HG03575 (cell line): ENCODE results near the gene CCDC73.
A peak's percentile ranks its signal among the peaks of the same experiment; 100 is the strongest.
"Not testable (repeated sequence)": the region's sequence is repeated elsewhere in the genome, so short reads cannot be mapped to it uniquely, and the experiment has no call there.

Experiments
- ATAC-seq: cut with Tn5 transposase; IDR thresholded peaks from one replicate; pipeline ENCODE4 v1.9.1; 2021; ENCODE audit not compliant: unreplicated experiment, insufficient number of reproducible peaks, low FRiP score; ENCODE audit errors: extremely low read depth

Gene CCDC73

DNA sequence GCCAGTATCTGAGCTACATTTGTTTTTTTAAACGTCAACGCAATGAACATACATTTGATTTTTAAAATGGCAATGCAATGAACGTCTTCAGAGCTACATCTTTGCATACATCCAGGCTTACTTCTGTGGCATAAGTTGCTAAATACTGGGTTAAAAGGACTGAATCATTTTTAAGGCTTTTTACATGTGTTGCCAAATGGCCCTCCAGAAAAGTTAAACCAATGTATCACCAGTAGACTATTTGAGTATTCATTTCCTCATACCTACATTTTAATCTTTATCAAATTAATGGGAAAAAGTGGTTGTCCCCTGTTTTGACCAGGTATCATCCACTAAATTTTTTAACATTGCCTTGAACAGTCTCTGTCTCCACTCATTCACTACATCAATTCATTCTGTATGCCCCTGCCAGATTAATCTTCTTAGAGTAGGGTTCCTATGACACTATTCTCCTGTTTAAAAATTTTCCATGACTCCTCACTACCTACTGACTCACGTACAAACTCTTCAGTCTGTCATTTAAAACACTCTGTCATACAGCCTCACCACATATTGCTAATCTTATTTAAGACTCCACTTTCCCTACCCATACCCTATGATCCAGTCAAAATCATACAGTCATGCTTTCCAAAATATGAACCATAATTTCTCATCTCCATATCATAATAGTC is 22.9 kb upstream of the CCDC73 start:
- ATAC-seq, result no peak

DNA sequence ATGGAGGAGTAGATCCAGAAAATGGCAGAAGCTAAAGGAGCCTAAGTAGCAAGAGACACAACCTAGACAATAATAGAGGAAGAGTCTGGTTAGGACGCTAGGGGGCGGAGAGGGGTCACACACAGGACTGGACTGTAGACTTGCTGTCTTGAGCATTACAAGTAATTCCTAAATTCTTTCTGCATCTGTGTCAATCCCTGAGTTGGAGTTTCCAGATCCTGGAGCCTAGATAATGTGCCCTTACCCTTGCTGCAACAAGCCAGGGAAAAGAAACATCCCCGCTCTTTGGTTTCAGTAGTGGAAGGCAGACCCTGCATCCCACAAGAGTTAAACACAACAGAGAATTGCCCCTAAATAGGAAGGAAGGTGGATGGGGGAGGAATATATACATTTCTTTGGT is 14.9 kb upstream of the CCDC73 start:
- ATAC-seq, result peak; percentile 60

DNA sequence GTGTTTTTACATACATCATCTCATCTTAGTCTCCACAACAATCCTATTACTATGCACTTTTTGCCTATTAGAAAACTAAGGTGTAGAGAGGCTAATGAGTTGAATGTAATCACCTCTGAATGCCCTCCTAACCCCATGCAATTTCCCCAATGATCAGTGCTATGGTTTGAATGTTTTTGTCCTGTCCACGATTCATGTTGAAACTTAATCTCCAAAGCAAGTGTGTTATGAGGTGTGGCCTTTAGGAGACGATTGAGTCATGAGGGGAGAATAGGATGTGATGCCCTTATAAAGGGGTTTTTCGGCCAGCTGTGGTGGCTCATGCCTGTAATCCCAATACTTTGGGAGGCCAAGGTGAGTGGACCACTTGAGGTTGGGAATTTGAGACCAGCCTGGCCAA is 2.0 kb upstream of the CCDC73 start:
- ATAC-seq, result no peak

DNA sequence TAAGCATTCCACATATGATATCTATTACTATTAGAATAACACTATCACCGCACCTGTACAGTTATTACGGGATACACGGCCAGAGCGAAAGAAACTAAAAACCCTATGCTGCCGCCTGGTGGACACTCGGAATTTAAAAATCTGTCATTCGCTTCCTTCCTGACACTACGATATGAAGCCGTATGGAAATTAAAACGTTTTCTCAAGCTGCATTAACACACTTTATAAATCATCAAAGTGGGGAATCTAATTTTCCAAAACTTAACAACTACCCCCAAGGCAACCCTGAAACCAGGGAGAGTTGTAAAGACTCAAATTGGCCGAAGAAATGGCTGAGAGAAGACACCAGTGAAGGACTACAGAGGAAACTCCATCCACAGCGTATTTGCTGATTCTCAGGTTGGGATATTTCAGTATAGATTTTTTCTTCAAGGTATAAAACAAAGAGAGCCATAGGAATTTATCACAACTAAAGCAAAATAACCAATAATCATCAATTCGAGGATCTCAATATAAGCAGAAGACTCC is 1.4 kb downstream of the CCDC73 start:
- ATAC-seq, result no peak

DNA sequence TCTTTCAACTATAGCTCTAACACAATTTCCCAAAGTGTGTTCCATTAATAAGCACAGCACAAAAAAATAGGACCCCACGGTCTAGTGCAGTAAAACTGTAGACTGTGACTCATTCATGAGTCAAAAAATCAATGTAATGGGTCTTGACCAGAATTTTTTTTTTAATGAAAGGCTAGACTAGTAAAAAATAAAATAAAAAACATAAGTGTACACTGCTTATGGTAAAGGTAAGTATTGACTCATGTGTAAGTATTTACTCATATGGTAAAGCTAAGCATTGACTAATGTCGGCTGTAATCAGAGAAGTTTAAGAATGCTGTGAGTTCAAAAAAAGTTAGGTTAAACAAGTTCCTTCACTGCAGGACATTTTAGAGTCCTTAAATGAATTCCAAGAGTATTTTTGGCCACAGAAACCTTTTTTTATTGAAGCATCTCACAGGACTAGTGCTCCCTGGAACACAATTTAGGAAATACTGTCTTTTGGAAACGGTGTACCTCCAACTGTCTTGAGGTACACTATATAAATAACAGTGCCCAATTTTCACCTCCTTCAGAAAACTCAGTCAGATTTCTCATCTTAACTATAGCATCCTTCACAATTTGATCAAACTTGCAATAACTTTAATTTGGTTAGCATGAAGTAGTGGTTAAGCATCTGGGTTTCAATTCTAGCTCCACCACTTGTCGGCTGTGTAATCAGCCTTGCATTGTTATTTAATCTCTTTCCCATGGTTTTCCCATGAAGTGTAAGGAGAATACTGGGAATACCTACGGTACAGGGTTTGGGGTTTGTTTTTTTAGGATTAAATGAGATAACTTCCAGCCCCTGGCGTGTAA is 2.1 kb downstream of the CCDC73 start:
- no peak for ATAC-seq

DNA sequence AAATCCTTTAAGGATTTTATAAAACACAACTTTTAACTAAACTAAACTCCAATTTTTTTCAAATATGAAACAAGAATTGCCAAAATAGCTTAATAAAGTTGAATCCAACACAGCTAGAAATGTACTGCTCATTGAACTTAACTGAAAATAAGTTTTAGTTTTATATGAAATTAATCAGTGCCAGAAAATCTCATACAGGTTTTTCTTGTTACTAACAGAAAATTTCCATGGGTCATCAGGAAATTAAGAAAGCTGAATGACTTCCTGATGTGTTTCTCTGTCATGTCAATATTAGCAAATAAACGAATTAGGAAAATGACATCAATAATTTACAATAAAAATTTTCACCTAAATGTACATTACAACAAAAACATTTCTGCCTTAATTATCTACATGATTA is 3.5 kb downstream of the CCDC73 start:
- ATAC-seq, result no peak

DNA sequence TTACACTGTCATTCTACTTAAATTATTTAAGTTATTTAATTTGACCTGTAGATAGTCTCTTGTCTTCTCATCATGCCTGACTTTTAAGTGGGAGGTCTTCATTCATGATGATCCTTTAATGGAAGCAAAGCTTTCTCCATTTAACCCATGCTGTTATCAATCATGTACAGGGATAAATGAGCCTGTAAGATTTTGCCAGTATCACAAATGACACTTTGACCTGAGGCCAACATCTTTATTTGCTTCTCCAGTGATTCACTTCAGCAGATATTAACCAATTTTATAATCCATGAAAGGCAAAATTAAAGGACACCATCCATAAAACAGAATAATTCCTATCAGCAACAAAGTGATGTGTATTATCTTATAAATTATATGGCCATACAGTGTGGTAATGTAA is 7.7 kb downstream of the CCDC73 start:
- no peak for ATAC-seq

DNA sequence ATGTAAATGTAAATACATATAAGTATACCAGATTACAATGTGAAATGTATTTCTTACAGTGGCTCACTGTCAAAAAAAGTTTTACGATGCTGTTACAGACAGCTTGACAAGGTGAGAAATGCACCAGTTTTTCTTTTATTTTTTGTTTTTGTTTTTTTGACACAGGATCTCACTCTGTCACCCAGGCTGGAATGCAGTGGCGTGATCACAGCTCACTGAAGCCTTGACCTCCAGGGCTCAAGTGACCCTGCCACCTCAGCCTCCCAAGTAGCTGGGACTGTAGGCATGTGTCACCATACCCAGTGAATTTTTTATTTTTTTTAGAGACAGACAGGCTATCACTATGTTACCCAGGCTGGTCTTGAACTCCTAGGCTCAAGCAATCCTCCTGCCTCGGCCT is 9.2 kb downstream of the CCDC73 start:
- no peak for ATAC-seq

DNA sequence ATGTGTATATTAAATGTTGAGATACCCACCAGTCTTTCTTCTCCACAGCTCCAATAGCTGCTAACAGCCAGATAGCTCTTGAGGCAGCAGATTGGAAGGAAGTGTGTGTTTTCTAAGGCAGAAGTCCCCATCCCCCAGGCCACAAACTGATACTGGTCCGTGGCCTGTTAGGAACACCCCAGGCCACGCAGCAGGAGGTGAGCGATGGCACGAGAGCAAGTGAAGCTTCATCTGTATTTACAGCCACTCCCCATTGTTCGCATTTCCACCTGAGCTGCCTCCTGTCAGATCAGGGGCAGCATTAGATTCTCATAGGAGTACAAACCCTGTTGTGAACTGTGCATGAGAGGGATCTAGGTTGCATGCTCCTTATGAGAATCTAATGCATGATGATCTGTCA is 12.7 kb downstream of the CCDC73 start:
- no peak for ATAC-seq

DNA sequence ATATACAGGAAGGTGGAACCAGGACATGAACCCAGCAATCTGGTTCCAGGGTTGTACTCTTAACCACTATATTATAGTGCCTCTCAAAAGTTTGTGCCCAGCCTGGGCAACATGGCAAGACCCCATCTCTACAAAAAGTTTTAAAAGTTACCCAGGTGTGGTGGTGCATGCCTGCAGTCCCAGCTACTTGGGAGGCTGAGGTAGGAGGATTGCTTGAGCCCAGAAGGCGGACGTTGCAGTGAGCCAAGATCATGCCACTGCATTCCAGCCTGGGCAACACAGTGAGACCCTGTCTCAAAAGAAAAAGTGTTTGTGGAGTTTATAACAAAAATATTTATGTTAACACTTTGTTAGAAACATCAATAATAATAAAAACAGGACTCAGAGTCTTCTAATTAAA is 13.6 kb downstream of the CCDC73 start:
- ATAC-seq, result not testable (repeated sequence)

DNA sequence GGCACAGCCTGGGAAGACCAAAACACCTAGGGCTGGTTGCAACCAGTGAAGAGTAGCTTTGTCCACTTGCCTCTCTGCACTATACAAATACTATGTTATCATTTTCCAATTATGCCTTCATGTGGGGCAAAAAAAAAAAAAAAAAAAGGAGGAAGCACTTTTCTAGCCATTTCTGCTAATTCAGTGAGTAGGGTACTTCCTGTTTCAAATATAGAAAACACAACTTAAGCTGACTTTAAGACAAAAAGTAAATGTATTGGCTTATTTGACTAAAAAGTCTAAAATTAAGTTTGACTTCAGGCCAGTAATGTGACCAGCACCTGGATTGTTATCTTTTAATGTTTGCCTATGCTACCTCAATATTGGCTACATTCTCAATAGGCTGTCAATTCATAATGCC is 15.3 kb downstream of the CCDC73 start:
- no peak for ATAC-seq

DNA sequence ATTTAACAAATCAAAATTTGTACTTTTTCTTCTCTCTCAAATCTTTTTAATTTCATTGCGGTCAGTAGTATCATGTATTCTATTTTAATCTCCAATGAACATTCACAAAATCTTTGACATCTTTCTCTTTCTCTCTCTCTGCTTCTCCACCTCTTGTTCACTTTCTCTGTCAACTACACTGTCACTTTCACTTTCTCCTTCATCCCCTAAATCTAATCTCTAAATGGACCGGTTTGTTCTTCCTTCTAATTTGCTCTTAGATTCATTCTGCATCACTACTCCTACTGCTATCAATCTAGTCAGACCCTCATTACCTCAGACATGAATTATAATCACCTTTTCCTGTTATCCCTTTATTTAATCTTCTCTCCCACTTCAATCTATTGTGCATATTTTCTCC is 18.6 kb downstream of the CCDC73 start:
- ATAC-seq, result no peak

DNA sequence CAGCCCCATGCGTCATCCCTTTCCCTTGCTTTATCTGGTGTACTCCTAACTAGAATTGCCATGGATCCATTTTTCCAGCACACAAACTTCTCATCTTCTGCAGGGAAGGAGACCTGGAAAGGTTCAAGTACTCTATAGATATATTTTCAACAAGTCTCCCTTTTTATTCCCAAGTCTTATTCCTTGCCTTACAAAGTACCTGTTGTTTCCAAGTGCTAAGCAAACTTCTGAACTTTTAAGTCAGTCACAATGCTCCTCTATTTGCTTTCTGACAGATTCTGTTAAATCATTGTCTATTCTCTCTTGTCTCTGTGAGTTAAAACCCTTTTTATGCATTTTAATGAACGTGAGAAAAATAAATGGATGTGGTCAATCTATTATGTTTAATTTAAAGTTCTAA is 20.4 kb downstream of the CCDC73 start:
- no peak for ATAC-seq

DNA sequence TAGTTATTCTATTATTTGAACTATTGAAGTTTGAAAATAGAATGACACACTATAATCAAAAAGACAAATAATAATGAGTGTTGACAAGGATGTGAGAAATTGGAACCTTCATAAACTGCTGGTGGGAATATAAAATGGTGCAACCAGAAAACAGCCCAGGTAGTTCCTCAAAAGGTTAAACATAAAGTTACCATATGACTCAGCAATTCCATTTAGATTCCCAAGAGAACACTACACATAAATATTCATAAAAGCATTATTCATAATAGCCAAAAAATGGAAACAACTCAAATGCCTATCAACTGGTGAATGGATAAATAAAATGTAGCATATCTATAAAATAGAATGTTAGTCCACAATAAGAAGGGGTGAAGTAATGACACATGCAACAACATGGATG is 21.7 kb downstream of the CCDC73 start:
- ATAC-seq, result no peak

DNA sequence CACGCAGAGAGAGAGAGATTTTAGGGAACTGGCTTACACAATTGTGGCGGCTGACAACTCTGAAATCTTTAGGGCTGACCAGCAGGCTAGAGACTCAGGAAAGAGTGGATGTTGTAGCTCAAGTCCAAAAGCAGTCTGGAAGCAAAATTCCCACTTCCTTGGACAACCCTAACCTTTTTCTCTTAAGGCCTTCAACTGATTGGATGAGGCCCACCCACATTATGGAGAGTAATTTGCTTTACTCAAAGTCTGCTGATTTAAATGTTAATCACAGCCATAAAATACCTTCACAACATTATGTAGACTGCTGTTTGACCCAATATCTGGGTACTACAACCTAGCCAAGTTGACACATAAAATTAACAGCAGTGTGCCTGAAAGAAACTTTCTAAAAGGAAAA is 32.7 kb downstream of the CCDC73 start:
- not testable (repeated sequence) for ATAC-seq

DNA sequence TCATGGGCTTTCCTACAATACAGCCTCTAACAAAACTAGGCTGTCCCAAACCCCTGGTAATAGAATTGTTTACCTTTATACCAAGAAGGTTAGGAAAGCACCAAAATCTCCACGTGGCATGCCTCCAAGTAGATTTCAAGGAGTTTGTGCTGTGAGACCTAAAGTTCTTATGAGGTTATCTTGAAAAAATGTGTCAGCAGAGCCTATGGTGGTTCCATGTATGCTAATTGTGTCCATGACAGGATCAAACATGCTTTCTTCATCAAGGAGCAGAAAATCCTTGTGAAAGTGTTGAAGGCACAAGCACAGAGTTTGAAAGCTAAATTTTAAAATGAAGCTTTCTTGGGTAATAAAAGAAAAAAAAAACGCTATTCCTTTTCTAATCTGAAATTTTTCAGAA is 36.2 kb downstream of the CCDC73 start:
- no peak for ATAC-seq

DNA sequence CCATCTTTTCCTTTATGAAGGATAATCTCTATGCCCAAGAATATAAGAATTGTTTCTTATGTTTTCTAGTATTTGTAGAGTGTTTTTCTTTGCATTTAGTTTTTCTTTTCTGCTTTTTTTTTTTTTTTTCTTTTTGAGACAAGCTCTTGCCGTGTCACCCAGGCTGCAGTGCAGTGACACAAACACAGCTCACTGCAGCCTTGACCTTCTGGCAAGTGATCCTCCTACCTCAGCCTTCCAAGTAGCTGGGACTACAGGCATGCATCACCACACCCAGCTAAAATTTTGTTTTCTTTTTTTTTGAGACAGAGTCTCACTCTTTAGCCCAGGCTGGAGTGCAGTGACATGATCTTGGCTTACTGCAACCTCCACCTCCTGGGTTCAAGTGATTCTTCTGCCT is 41.3 kb downstream of the CCDC73 start:
- ATAC-seq, result not testable (repeated sequence)

DNA sequence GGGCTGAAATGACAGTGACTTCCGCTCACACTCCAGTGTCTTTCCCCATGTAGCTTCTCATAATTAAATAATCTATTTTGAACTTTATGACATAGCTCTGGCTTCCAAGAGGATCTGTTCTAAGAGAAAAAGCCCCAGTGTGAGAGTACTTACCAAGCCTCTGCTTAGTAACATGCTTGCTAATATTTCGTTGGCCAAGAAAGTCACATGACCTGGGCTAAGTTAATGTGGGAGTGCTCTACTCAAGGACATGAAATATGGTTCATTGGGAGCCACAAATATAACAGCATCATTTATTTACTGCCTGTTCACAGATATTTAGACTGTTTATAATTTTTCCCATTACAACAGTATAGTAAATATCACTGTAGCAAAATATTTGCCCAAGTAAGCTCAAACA is 42.5 kb downstream of the CCDC73 start:
- ATAC-seq, result no peak

DNA sequence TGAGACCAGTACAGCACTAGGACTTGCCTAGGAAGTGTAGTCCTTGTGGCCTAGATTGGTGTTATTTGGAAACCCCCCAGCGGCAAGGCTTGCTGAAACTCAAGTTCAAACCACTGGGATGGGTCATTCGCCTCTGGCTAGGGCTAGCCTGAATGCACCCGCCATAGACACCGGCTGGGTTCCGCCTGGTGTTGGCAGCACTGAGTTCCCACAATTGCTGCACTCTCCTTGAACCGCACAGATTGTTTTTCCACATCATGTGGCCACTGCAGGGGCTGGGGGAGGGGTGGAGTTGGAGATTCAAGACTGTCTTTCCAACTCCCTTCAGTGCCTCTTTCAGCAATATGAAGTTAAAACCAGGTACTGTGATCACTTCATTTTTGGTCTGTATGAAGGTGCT is 43.1 kb downstream of the CCDC73 start:
- no peak for ATAC-seq

DNA sequence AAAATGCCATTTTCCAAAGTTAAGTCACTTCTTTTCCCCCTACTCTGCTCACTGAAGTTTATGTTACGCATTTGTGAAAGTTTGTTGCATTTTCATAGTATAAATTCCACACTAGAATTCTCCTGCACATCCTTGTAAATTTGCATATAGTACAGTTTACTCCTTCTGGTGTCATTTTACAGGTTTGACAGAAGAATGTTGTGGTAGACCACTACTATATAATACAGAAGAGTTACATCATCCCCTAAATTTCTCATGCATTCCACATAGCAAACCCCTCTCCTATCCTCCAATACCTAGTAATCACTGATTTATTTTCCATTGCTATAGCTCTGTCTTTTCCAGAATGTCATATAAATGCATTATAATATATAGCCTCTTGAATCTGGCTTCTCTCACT is 64.5 kb downstream of the CCDC73 start:
- no peak for ATAC-seq
